ENCODE data around the gene TGFBR3L.
A peak's percentile ranks its signal among the peaks of the same experiment; 100 is the strongest.
"Not testable (repeated sequence)": the region's sequence is repeated elsewhere in the genome, so short reads cannot be mapped to it uniquely, and the experiment has no call there.

The TGFBR3L gene

GRCh38 chr19:7918062-7918614 lies 3.5 kb downstream of the TGFBR3L start:
- DNase-seq, result not testable (repeated sequence)

- no peak for DNase-seq
These were observed 4.2 kb downstream of the TGFBR3L start for GRCh38 chr19:7918615-7919421.

GRCh38 chr19:7919610-7920518 lies 5.2 kb downstream of the TGFBR3L start, which contains the start of gene SNAPC2:
TSS of gene SNAPC2 (plus strand) at chr19:7920338. CDS start at chr19:7920367, 29 bp downstream.
- peak; percentile 92 for DNase-seq

- peak; percentile 100 for DNase-seq
These were observed 6.1 kb downstream of the TGFBR3L start for GRCh38 chr19:7920519-7921301.

- DNase-seq, result no peak
These were observed 6.8 kb downstream of the TGFBR3L start for GRCh38 chr19:7921302-7921966.

GRCh38 chr19:7921967-7922835 lies 7.6 kb downstream of the TGFBR3L start:
- DNase-seq, result no peak

- DNase-seq, result no peak
These were observed 8.2 kb downstream of the TGFBR3L start for GRCh38 chr19:7922836-7923195.

GRCh38 chr19:7923295-7924191 lies 8.9 kb downstream of the TGFBR3L start:
- DNase-seq, result no peak

GRCh38 chr19:7924241-7924640 lies 9.6 kb downstream of the TGFBR3L start:
- DNase-seq, result no peak

- DNase-seq, result no peak
These were observed 10.1 kb downstream of the TGFBR3L start for GRCh38 chr19:7924651-7925170.

- DNase-seq, result peak; percentile 70
These were observed 10.7 kb downstream of the TGFBR3L start for GRCh38 chr19:7925171-7925851.

GRCh38 chr19:7926021-7926726 lies 11.5 kb downstream of the TGFBR3L start, which contains the start of gene CTXN1:
TSS of gene CTXN1 (minus strand) at chr19:7926135. CDS start at chr19:7925538, 597 bp downstream.
- DNase-seq, result peak; percentile 68

- DNase-seq, result no peak
These were observed 12.3 kb downstream of the TGFBR3L start for GRCh38 chr19:7926727-7927604.

- DNase-seq, result no peak
These were observed 13.1 kb downstream of the TGFBR3L start for GRCh38 chr19:7927605-7928333.

- DNase-seq, result no peak
These were observed 13.7 kb downstream of the TGFBR3L start for GRCh38 chr19:7928334-7928706.

Measured in effector CD8-positive, alpha-beta T cell (primary cell).